A549 (cell line): ENCODE data around the gene FAM118A.

Experiments
- CEBPB ChIP-seq, 2 experiments: fragments of >200 bp in 1 of 2; sonication (Bioruptor Twin) in 1 of 2; formaldehyde crosslinking in 1 of 2; IDR thresholded peaks; 2 replicates each; pipeline ENCODE4 v1.6.1; 2012 to 2016
- CHD2 ChIP-seq: fragments of 150-350 bp; IDR thresholded peaks from 2 replicates; pipeline ENCODE4 v1.6.1; 2014; ENCODE audit warnings: low read length; ENCODE audit not compliant: partially characterized antibody
- CTCF ChIP-seq: fragments of >200 bp; sonication (Bioruptor Twin); formaldehyde crosslinking; IDR thresholded peaks from 3 replicates; pipeline ENCODE4 v1.5.1; 2016
- EHMT2 ChIP-seq: fragments of 200-600 bp; sonication (generic); IDR thresholded peaks from 2 replicates; pipeline ENCODE4 v1.6.1; 2016; ENCODE audit warnings: antibody characterized with exemption, low read depth, mild to moderate bottlenecking, moderate library complexity
- ELK1 ChIP-seq: fragments of 150-350 bp; IDR thresholded peaks from 2 replicates; pipeline ENCODE4 v1.6.1; 2014; ENCODE audit warnings: low read depth, mild to moderate bottlenecking, low read length
- EP300 ChIP-seq, 2 experiments: fragments of >200 bp; sonication (Bioruptor Twin); formaldehyde crosslinking; IDR thresholded peaks; 2 replicates in 1 of 2; 3 replicates in 1 of 2; pipeline ENCODE4 v1.6.1; 2016 to 2017
- FOXS1 ChIP-seq: fragments of 250-450 bp; sonication (Bioruptor Pico); IDR thresholded peaks from 2 replicates; pipeline ENCODE4 v1.5.0; 2020; ENCODE audit warnings: mild to moderate bottlenecking, moderate library complexity
- MYC ChIP-seq: IDR thresholded peaks from 2 replicates; pipeline ENCODE4 v1.6.1; 2012; ENCODE audit warnings: mild to moderate bottlenecking, inconsistent platforms, low read length, improper control_type of control experiment, borderline replicate concordance
- PBX3 ChIP-seq: IDR thresholded peaks from 2 replicates; pipeline ENCODE4 v1.6.1; 2012
- RARB ChIP-seq: fragments of 250-450 bp; sonication (Bioruptor Pico); IDR thresholded peaks from 2 replicates; pipeline ENCODE4 v1.8.0; 2021; ENCODE audit warnings: mild to moderate bottlenecking, moderate library complexity
- REST ChIP-seq: fragments of 200-600 bp; sonication (generic); IDR thresholded peaks from 2 replicates; pipeline ENCODE4 v1.6.1; 2016; ENCODE audit warnings: antibody characterized with exemption, mild to moderate bottlenecking, moderate library complexity
- RNF2 ChIP-seq: fragments of 200-600 bp; sonication (generic); IDR thresholded peaks from 2 replicates; pipeline ENCODE4 v1.6.1; 2016; ENCODE audit warnings: low read depth, mild to moderate bottlenecking, antibody characterized with exemption, moderate library complexity, borderline replicate concordance

- TF ChIP-seq REST (no peak), CTCF (no peak), FOXS1 (no peak), PBX3 (no peak), EHMT2 (no peak), EP300 (IDR thresholded peaks at IDR 0.05) (no peak), MYC (no peak), ELK1 (no peak), RARB (CRISPR knock-in tag) (no peak), CHD2 (no peak), RNF2 (no peak), CEBPB (IDR thresholded peaks at IDR 0.05) (no peak)
Measured at GRCh38 chr22:45272498-45272897, 37.2 kb upstream of the FAM118A start.
